Neural cell (in vitro differentiated cells): ENCODE data around the gene RPN1. TPM values are rescaled to one million over a fixed set of nuclear protein-coding genes. Genes with fewer than 3 reads are reported as not detected.

Experiments
- H2AFZ ChIP-seq: fragments of 200-600, 300-800 bp; sonication (generic), shearing (Covaris generic); 2 replicates; pipeline ENCODE4 v1.6.0; 2014; ENCODE audit warnings: low read depth, mild to moderate bottlenecking, antibody characterized with exemption, low read length, moderate library complexity
- H3F3A ChIP-seq: fragments of 200-600 bp; shearing (Covaris generic); 2 replicates; pipeline ENCODE4 v1.6.1; 2016; ENCODE audit warnings: mild to moderate bottlenecking, moderate library complexity, mixed read lengths, antibody characterized with exemption, low read length; ENCODE audit not compliant: insufficient read depth, poor library complexity, severe bottlenecking
- H3K27ac ChIP-seq: fragments of 200-600, 300-800 bp; sonication (generic), shearing (Covaris generic); 2 replicates; pipeline ENCODE4 v1.5.1; 2014; ENCODE audit warnings: mild to moderate bottlenecking, low read length, moderate library complexity
- H3K27me3 ChIP-seq: fragments of 300-800, 200-600 bp; sonication (generic), shearing (Covaris generic); 2 replicates; pipeline ENCODE4 v1.6.0; 2014; ENCODE audit warnings: mild to moderate bottlenecking, low read depth, low read length, moderate library complexity; ENCODE audit not compliant: insufficient read depth
- H3K36me3 ChIP-seq: fragments of 300-800, 200-600 bp; sonication (generic), shearing (Covaris generic); 2 replicates; pipeline ENCODE4 v1.5.1; 2014; ENCODE audit warnings: mild to moderate bottlenecking, antibody characterized with exemption, low read length, moderate library complexity; ENCODE audit not compliant: insufficient read depth
- H3K4me2 ChIP-seq: fragments of 300-800, 200-600 bp; sonication (generic), shearing (Covaris generic); 2 replicates; pipeline ENCODE4 v1.6.0; 2014; ENCODE audit warnings: mild to moderate bottlenecking, low read length
- H3K4me3 ChIP-seq: fragments of 300-800, 200-600 bp; sonication (generic), shearing (Covaris generic); 2 replicates; pipeline ENCODE4 v1.5.1; 2014; ENCODE audit warnings: mild to moderate bottlenecking, low read length, moderate library complexity
- H3K79me2 ChIP-seq: fragments of 200-600 bp; shearing (Covaris generic); replicated peaks from 2 replicates; pipeline ENCODE4 v1.6.0; 2014; ENCODE audit warnings: mild to moderate bottlenecking, low read length, moderate library complexity; ENCODE audit not compliant: insufficient read depth
- H3K9ac ChIP-seq: fragments of 300-800, 200-600 bp; sonication (generic), shearing (Covaris generic); 2 replicates; pipeline ENCODE4 v1.6.1; 2016; ENCODE audit warnings: mild to moderate bottlenecking, low read length, mixed read lengths
- H3K9me2 ChIP-seq: fragments of 200-600 bp; shearing (Covaris generic); 2 replicates; pipeline ENCODE4 v1.6.1; 2016; ENCODE audit warnings: mild to moderate bottlenecking, low read length, mixed read lengths; ENCODE audit not compliant: insufficient read depth
- H3K9me3 ChIP-seq: fragments of 200-600, 300-800 bp; sonication (generic), shearing (Covaris generic); 2 replicates; pipeline ENCODE4 v1.6.1; 2016; ENCODE audit warnings: mild to moderate bottlenecking, mixed run types, low read length, moderate library complexity, mixed read lengths
- H4K20me1 ChIP-seq: fragments of 200-600 bp; shearing (Covaris generic); 2 replicates; pipeline ENCODE4 v1.6.1; 2016; ENCODE audit warnings: mild to moderate bottlenecking, mixed run types; ENCODE audit not compliant: insufficient read depth
- CTCF ChIP-seq: fragments of 450-650 bp; IDR thresholded peaks from 2 replicates; pipeline ENCODE4 v1.5.1; 2014; ENCODE audit warnings: antibody characterized with exemption, mild to moderate bottlenecking, moderate library complexity; ENCODE audit not compliant: poor library complexity, severe bottlenecking
- EP300 ChIP-seq: fragments of 450-650 bp; conservative IDR thresholded peaks from 2 replicates; pipeline ENCODE4 v1.6.1; 2014; ENCODE audit warnings: antibody characterized with exemption, mild to moderate bottlenecking, moderate library complexity; ENCODE audit not compliant: poor library complexity, severe bottlenecking
- EZH2 ChIP-seq: fragments of 200-600, 300-800 bp; shearing (Covaris generic), sonication (generic); IDR thresholded peaks from 2 replicates; pipeline ENCODE4 v1.6.1; 2014; ENCODE audit warnings: antibody characterized with exemption, low read length, borderline replicate concordance, mild to moderate bottlenecking; ENCODE audit not compliant: insufficient read depth, poor library complexity, severe bottlenecking
- MXI1 ChIP-seq: fragments of 450-650 bp; conservative IDR thresholded peaks from 2 replicates; pipeline ENCODE4 v1.6.1; 2014; ENCODE audit warnings: antibody characterized with exemption, mild to moderate bottlenecking; ENCODE audit not compliant: poor library complexity, severe bottlenecking
- POLR2AphosphoS5 ChIP-seq: IDR thresholded peaks from 2 replicates; pipeline ENCODE4 v1.6.1; 2012
- RAD21 ChIP-seq: fragments of 450-650 bp; conservative IDR thresholded peaks from 2 replicates; pipeline ENCODE4 v1.6.1; 2014; ENCODE audit warnings: antibody characterized with exemption, mild to moderate bottlenecking, moderate library complexity
- REST ChIP-seq: IDR thresholded peaks from 2 replicates; pipeline ENCODE4 v1.6.1; 2012; ENCODE audit warnings: borderline replicate concordance
- SMC3 ChIP-seq: fragments of 450-650 bp; conservative IDR thresholded peaks from 2 replicates; pipeline ENCODE4 v1.6.1; 2014; ENCODE audit warnings: antibody characterized with exemption, mild to moderate bottlenecking, moderate library complexity; ENCODE audit not compliant: poor library complexity
- TAF1 ChIP-seq: IDR thresholded peaks from 2 replicates; pipeline ENCODE4 v1.6.1; 2012; ENCODE audit warnings: low read depth
- polyA plus RNA-seq: library from polyadenylated mRNA; depleted of rRNA; stranded (reverse); fragments of >200 nt; gene quantifications from 2 replicates; pipeline ENCODE4 v1.2.3, GENCODE V29; 2014

The RPN1 gene
- polyA plus RNA-seq, 1 donor from 2014 or later = 201 TPM

DNA sequence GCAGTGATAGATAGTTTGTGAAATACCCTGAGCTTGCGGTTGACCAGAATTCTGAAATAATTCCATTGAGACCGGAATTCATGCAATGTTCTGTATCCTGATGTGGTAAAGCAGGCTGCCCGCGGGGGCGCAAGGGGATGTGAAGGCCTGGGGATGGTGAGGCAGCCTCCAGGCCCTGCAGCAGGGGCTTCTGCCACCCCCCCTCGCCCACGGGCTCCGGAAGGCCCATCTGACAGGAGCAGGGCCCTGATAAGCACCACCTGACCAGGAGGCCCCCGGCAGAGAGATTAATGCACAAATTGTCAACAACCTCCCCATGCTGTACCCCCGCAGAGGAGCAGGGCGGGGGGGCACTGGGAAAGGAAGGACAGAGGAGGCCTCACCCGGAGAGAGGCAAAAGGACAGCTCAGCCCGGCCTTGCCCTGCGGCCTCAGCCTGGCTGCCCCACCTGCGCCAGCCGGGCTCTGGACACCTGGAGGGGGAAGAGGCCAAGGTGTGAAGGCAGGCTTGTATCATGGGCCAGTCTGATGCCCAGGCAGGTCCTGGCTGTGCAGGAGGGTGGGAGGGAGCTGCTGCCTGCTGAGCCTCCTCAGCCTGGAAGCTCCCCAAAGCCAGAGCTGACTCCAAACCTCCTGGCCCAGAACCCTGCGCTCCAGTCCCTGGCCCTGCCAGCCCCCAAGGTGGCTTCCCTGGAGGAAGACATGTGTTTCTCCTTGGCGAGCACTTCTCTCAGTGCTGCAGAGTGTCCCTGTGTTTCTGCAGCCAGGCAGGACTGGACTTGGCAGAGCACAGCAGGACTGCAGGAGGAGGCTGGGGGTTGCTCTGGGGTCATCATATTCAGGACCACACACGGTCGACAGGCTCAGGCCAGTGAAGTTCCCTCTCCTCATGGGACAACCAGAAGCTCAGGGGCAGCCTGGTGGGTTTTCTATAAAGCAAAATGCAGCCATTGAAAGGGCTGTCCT, 46.5 kb downstream of the RPN1 start:
- TF ChIP-seq CTCF = no peak
- Histone ChIP-seq H3F3A (no peaks in the 10 kb centered on the region), H3K79me2 (no peaks in the 10 kb centered on the region), H3K9me3 (no peaks in the 10 kb centered on the region), H3K27ac (no peak overlapping the region), H3K9me2 (no peaks in the 10 kb centered on the region), H3K9ac (no peak overlapping the region), H3K27me3 (no peaks in the 10 kb centered on the region), H3K4me3 (no peak overlapping the region), H2AFZ (no peak overlapping the region), H4K20me1 (no peaks in the 10 kb centered on the region), H3K4me2 (no peak overlapping the region), H3K36me3 (no peaks in the 10 kb centered on the region)

DNA sequence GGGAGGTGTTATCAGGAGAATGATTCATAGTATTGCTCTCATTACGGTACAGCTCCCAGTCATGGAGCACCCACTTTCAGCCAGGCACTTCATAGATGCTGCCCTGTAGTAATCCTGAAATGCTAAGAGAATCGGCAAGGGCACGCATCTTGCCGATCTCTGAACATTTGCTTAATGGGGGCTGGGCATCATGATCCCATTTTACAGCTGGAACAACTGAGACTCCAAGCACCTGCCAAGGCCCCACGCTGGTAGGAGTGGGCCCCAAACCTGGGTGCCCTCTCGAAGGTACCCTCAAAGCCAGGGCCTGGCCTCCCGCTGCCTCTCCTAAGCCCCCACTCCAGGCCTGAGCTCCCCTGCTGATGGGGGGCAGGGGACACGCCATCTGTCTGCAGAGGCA, 47.3 kb downstream of the RPN1 start:
- no peak overlapping the region for H3K4me2 ChIP-seq
- H3K9me3 ChIP-seq = no peaks in the 10 kb centered on the region
- TF ChIP-seq TAF1 (no peak), POLR2AphosphoS5 (no peak), SMC3 (no peak), MXI1 (no peak), REST (no peak), EP300 (no peak), EZH2 (no peak), RAD21 (no peak), CTCF (no peak)
- H3K9me2 ChIP-seq = no peaks in the 10 kb centered on the region
- H3K4me3 ChIP-seq = no peak overlapping the region
- H3K36me3 ChIP-seq = no peaks in the 10 kb centered on the region
- no peaks in the 10 kb centered on the region for H3K79me2 ChIP-seq
- no peaks in the 10 kb centered on the region for H4K20me1 ChIP-seq
- H3K9ac ChIP-seq = no peak overlapping the region
- no peak overlapping the region for H3K27ac ChIP-seq
- no peaks in the 10 kb centered on the region for H3K27me3 ChIP-seq
- H3F3A ChIP-seq = no peaks in the 10 kb centered on the region
- H2AFZ ChIP-seq = no peak overlapping the region
